Measurements from ENCODE around the gene AMT.
A peak's percentile ranks its signal among the peaks of the same experiment; 100 is the strongest.
"Not testable (repeated sequence)": the region's sequence is repeated elsewhere in the genome, so short reads cannot be mapped to it uniquely, and the experiment has no call there.

AMT gene

DNA sequence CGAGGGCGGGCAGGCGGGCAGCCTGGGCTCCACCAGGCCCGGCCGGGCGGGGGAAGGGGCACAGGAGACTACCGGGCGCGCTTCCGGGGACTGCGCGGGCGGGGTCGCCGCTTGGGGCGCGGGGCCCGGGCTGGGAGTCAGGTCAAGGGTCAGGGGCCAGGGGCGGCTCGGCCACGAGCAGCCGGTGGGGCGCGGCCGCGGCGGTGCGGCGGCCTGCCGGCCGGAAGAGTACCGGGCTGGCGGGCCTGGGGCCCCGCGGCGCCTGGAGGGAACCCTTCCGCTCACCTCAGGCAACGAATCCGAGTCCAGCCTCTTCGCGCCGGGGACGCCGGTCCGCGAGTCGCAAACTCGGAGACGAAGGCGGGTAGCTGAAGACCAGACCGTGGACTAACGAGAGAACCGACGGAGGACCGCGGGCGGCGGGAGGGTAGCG, 10.7 kb downstream of the AMT start:
- ATAC-seq (peak; percentile 29), DNase-seq (peak in 1 of 2 donors; percentile 65)
- H3K27ac Mint-ChIP-seq: peak overlapping the region; percentile 97

DNA sequence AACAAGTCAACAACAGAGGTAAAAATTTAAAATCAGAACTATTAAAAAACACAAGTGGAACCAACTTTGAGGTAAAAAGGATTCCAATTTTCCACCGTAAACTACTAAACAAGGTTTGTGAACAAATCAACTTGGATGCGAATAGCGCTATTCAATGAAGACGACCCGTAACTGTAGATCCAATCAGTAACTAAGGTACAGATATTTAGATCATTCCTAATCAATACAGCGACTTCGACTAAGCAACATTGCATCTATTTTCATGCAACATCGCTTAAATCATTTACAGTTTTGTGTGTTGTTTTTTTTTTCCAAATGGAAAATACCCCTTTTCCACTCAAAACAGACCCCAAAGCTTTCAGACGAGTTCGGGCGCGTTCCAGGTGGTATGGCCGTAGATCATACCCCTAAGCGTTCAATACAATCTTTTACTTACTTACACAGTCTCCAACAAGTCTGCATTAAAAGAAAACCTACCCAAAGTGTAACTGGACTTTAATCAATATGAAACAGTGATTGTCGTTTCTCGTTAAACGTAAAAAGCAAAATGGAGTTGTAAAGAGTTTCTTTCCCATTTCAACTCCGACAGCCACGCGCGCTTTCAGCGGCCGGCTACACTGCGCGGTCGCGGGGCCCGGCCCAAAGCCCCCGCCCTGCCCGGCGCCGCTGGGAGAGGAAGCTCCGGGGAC, 11.3 kb downstream of the AMT start:
- H3K27ac Mint-ChIP-seq: peak overlapping the region; percentile 95 to 97
- ATAC-seq (no peak), DNase-seq (no peak)
- H3K9me3 Mint-ChIP-seq: no peaks in the 10 kb centered on the region
- peaks cover 75% of the 10 kb centered on the region for H3K4me1 Mint-ChIP-seq
- H3K4me3 Mint-ChIP-seq: peak overlapping the region; percentile 85 to 88
- no peaks in the 10 kb centered on the region for H3K27me3 Mint-ChIP-seq

More for the DNA sequence above, 10.7 kb downstream of the AMT start:
- H3K4me3 Mint-ChIP-seq: peak overlapping the region; percentile 88 to 94
- no peaks in the 10 kb centered on the region for H3K9me3 Mint-ChIP-seq
- peaks cover 75% of the 10 kb centered on the region for H3K4me1 Mint-ChIP-seq
- H3K27me3 Mint-ChIP-seq: no peaks in the 10 kb centered on the region

DNA sequence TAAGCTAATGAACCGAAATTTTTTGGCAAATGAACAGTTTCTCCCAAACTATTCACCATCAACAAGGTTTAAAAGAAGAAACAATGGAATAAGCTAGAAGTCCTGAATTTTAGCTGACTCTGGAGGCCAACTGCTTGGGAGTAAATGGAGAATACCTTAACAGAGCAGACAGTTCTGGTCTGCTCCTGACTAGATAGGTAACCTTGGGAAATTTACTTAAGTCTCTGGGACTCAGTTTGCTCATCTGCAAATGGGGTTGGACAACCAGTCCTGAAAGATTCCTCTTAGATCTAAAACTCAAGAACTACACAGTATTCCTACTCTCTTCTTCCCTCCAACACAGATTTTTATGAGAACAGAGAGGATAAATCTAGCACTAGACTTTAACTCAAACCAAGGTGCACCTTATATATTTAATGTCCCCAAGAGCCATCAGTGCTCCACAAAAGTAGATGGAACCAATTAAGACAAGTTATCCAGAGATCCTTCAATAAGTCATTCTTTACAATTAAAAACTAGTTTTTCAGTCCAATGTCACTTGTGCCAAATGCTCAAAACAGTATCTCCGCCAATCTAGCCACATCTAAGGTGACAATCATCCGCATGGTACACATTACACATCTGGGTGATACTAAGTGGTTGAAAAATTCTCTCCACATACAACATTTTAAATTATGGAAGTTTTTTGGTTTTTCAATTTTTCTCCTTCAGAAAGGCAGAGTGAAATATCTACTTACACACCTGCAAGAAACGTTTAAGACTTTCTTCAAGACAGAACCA, 12.0 kb downstream of the AMT start:
- peak overlapping the region; percentile 95 to 97 for H3K27ac Mint-ChIP-seq
- no peak for ATAC-seq
- no peaks in the 10 kb centered on the region for H3K27me3 Mint-ChIP-seq
- H3K9me3 Mint-ChIP-seq: no peaks in the 10 kb centered on the region
- H3K4me3 Mint-ChIP-seq: peak overlapping the region; percentile 85 to 88
- H3K4me1 Mint-ChIP-seq: peaks cover 75% of the 10 kb centered on the region
- DNase-seq: no peak

DNA sequence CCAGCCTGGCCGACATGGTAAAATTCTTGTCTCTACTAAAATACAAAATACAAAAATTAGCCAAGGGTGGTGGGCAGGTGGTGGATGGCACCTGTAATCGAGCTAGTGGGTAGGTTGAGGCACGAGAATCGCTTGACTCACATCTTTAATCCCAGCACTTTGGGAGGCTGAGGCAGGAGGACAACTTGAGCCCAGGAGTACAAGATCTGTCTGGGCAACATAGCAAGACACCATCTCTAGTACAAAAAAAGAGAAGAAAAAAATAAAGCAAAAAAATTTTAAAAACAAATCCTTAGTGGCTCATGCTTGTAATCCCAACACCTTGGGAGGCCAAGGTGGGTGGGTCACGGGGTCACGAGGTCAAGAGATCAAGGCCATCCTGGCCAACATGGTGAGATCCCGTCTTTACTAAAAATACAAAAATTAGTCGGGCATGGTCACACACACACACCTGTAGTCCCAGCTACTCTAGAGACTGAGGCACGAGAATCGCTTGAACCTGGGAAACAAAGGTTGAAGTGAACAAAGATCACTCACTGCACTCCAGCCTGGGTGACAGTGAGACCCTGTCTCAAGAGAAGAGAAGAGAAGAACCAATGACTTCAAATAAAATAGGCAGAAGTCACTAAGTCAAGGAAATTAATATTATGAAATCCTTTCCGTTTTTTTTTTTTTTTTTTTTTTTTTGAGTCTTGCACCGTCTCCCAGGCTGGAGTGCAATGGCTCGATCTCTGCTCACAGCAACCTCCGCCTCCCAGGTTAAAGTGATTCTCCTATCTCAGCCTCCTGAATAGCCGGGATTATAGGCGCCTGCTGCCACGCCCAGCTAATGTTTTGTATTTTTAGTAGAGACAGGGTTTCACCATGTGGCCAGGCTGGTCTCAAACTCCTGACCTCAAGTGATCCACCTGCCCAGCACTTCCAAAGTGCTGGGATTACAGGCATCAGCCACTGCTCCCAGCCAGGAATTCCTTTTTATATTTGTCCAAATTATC, 15.4 kb downstream of the AMT start:
- no peak for ATAC-seq
- DNase-seq: no peak
- H3K27ac Mint-ChIP-seq: peak overlapping the region in 1 of 2 donors; percentile 74
- no peaks in the 10 kb centered on the region for H3K27me3 Mint-ChIP-seq
- peaks cover 53% of the 10 kb centered on the region for H3K4me1 Mint-ChIP-seq
- H3K9me3 Mint-ChIP-seq: no peaks in the 10 kb centered on the region
- peak overlapping the region in 1 of 2 donors; percentile 26 for H3K4me3 Mint-ChIP-seq

DNA sequence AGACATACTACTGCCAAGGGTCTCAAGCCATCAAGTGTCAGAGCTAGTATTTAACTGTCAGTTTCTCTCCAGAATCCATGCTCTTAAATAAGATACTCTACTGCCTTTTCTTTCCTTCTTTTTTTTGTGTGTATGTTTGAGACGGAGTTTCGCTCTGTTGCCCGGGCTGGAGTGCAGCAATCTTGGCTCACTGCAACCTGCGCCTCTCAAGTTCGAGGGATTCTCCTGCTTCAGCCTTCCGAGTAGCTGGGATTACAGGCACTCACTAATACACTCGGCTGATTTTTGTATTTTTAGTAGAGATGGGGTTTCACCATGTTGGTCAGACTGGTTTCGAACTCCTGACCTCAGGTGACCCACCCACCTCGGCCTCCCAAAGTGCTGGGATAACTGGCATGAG, 16.7 kb downstream of the AMT start:
- not testable (repeated sequence) for DNase-seq, H3K27me3 Mint-ChIP-seq, H3K9me3 Mint-ChIP-seq, ATAC-seq, H3K4me3 Mint-ChIP-seq
- Mint-ChIP-seq H3K27ac (peak overlapping the region; percentile 34 to 88), H3K4me1 (peaks cover 66% of the 10 kb centered on the region)

DNA sequence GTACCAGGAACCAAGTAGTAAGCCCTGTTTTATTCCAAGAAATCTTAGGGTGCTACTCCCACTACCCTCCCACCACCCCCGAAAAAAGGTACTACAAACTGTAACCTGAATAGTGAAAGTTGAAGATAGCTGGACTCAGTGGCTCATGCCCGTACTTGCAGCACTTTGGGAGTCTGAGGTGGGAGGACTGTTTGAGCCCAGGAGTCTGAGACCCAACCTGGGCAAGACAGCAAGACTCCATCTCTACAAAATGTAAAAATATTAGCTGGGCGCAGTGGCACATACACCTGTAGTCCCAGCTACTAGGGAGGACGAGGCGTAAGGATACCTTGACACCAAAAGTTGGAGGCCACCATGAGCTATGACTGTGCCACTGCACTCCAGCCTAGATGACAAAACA, 18.4 kb downstream of the AMT start:
- ATAC-seq: no peak
- H3K27me3 Mint-ChIP-seq: no peaks in the 10 kb centered on the region
- no peak overlapping the region for H3K4me3 Mint-ChIP-seq
- DNase-seq: no peak
- peaks cover 68% of the 10 kb centered on the region for H3K4me1 Mint-ChIP-seq
- H3K9me3 Mint-ChIP-seq: no peaks in the 10 kb centered on the region
- H3K27ac Mint-ChIP-seq: no peak overlapping the region

DNA sequence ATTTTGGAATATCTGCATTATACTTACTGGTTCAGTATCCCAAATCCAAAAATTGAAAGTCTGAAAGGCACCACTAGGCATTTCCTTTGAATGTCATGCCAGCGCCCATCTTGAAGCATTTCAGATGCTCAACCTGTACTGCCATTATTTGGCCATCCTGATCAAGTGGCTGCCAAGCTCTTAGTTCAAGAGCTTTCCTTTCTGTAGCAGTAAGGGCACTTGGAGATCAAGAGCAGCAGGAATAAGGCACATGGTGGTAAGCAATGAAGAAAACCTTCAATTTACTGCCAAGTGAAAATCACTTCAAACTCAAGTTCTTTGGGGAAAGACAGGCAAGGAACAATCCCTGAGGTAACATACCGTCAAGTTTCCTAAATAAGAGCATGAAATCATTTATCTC, 20.5 kb downstream of the AMT start:
- Mint-ChIP-seq H3K27me3 (no peaks in the 10 kb centered on the region), H3K9me3 (no peaks in the 10 kb centered on the region), H3K4me1 (peaks cover 63% of the 10 kb centered on the region), H3K27ac (no peak overlapping the region), H3K4me3 (no peak overlapping the region)
- DNase-seq (no peak), ATAC-seq (no peak)

DNA sequence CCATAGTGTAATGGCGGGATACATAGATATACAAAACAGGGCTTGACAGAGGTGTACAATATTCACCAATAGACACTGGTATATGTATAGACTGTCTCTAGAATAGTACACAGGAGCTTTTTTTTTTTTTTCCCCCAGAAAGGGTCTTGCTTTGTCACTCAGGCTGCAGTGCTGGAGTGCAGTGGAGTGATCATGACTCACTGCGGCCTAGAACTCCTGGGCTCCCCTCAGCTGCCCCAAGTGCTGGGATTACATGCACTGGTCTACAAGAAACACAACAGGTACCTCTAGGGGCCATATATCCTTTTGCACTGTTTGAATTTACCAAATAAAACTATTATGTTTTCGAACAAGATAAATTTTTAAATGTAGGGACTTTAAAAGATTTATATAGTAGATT, 22.8 kb downstream of the AMT start:
- ATAC-seq: no peak
- no peaks in the 10 kb centered on the region for H3K9me3 Mint-ChIP-seq
- no peak for DNase-seq
- H3K27me3 Mint-ChIP-seq: no peaks in the 10 kb centered on the region
- H3K4me3 Mint-ChIP-seq: no peak overlapping the region
- peaks cover 67% of the 10 kb centered on the region for H3K4me1 Mint-ChIP-seq
- H3K27ac Mint-ChIP-seq: peak overlapping the region in 1 of 2 donors; percentile 42

DNA sequence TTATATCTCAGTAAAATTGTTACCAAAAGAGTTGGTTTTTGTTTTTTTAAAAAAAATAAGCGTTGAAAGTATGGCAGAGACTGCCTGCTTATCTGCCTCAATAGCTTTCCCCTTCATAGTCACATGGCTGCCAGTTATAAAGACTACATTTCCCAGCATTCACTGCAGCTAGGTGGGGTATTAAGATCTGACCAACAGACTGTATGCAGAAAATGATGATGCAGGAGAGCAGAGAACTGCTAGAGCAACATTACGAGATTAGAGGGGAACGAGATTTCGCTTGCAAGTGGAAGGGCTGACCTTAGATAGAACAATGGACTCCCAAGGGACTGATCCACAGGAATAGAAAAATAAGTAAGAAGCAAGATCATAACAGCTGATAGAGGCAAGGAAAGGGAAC, 24.8 kb downstream of the AMT start:
- H3K4me1 Mint-ChIP-seq: peaks cover 82% of the 10 kb centered on the region

DNA sequence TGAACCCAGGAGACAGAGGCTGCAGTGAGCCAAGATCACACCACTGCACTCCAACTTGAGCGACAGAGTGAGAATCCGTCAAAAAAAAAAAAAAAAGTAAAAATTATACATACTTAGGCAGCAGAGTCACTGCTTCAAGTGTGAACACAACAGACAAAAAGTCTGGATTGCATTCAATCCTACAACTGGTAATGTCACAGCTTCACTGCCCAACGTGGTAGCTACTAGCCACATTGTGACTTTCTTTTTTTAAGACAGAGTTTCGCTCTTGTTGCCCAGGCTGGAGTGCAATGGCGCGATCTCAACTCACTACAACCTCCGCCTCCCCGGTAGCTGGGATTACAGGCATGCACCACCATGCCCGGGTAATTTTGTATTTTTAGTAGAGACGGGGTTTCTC, 31.0 kb downstream of the AMT start:
- H3K27ac Mint-ChIP-seq, H3K9me3 Mint-ChIP-seq, ATAC-seq, DNase-seq, H3K4me3 Mint-ChIP-seq, H3K27me3 Mint-ChIP-seq: not testable (repeated sequence)
- peaks cover 62% of the 10 kb centered on the region for H3K4me1 Mint-ChIP-seq

More for the DNA sequence above, 24.8 kb downstream of the AMT start:
- no peak for DNase-seq
- H3K27ac Mint-ChIP-seq: peak overlapping the region in 1 of 2 donors; percentile 13
- H3K27me3 Mint-ChIP-seq: no peaks in the 10 kb centered on the region
- peak; percentile 64 for ATAC-seq
- no peak overlapping the region for H3K4me3 Mint-ChIP-seq
- no peaks in the 10 kb centered on the region for H3K9me3 Mint-ChIP-seq

DNA sequence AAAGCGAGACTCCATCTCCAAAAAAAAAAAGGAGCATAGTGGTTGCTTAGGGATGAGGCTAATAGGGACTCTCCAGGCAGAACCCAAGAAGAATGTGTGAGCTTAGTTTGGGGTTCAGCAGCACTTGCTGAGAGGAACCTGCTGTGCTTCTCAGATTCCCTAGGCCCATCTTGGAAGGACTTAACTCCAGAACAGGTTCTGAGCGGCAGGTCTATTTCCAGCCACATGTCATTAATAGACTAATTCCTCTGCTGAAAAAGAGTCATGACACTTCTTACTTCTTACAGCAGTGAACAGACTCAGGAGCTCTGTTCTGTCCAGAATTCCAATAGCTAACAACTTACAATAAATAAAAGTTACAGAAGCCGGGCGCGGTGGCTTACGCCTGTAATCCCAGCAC, 33.0 kb downstream of the AMT start:
- no peak overlapping the region for H3K27ac Mint-ChIP-seq
- ATAC-seq (no peak), DNase-seq (no peak)
- H3K4me1 Mint-ChIP-seq: peaks cover 58% of the 10 kb centered on the region
- no peak overlapping the region for H3K4me3 Mint-ChIP-seq
- no peaks in the 10 kb centered on the region for H3K9me3 Mint-ChIP-seq
- no peaks in the 10 kb centered on the region for H3K27me3 Mint-ChIP-seq

DNA sequence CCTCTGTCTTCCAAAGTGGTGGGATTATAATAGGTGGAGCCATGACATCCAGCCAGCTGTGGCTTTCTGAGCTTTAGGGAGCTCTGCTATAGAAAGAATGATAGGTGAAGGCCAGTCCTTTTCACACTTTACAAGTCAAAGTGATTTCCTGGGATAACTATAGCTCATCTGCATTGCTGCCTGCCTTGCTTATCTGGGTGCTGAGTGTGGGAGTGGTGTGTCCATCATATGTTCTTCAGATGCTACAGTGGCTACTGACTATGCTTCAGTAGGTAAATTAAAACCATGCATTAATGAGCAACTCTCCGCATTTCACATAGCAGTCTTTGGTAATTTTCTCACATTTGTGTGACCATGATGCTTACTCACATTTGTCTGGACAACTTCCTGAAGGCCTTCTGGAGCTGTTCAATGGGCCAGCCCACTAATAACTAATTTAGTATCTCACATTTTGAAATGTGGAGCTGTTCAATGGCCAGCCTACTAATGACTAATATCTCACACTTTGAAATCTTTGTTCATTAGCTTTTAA, 33.9 kb downstream of the AMT start:
- Mint-ChIP-seq H3K4me1 (peaks cover 60% of the 10 kb centered on the region), H3K27ac (peak overlapping the region in 1 of 2 donors; percentile 34), H3K9me3 (no peaks in the 10 kb centered on the region), H3K27me3 (no peaks in the 10 kb centered on the region), H3K4me3 (no peak overlapping the region)
- DNase-seq: no peak
- ATAC-seq: no peak

DNA sequence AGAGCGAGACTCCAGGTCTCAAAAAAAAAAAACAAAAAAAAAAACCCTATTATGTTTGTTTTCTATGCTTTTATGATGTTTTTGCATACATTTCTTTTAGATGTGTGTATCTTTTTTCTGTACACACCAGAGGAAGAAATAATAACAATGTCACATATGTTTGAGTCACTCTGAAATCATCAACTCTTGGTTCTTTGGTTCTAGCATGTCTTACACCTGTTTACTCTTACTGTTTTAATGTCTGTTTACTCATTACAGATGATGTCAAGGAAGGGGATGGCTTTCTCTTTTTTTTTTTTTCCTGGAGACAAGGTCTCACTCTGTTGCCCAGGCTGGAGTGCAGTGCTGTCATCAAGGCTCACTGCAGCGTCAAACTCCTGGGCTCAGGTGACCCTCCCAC, 34.6 kb downstream of the AMT start:
- ATAC-seq: no peak
- H3K4me1 Mint-ChIP-seq: peaks cover 59% of the 10 kb centered on the region
- peak overlapping the region in 1 of 2 donors; percentile 34 for H3K27ac Mint-ChIP-seq
- no peaks in the 10 kb centered on the region for H3K9me3 Mint-ChIP-seq
- H3K27me3 Mint-ChIP-seq: no peaks in the 10 kb centered on the region
- no peak for DNase-seq
- H3K4me3 Mint-ChIP-seq: no peak overlapping the region

DNA sequence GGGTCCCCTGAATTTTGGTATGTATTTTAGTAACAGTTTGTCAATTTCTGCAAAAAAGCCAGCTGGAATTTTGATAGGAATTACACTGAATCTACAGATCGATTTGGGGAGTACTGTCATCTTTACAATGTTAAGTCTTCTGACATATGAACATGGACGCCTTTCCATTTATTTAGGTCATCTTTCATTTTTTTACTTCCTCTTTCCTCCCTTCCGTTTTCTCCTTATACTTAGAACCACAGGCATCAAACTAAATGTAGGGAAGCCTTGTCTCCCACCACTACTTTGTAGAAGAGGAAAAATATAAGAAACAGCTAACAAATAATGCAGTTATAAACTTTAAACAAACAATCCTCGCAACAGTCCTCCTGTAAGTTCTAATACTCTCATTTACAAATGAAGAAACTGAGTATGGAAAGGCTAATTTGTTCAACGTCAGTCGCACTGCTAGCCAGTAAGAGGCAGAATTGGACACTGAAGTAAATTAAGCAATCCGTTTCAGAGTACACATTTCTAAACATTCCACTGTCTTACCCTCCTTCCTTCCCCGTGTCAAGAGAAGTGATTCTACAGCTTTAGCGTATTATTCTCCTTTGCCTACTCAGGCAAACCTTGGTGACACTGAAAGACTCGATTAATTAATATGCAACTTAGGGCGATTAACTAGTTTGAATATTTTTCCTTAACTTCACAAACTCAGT, 36.1 kb downstream of the AMT start:
- peaks cover 58% of the 10 kb centered on the region for H3K4me1 Mint-ChIP-seq
- DNase-seq: no peak
- H3K27me3 Mint-ChIP-seq: no peaks in the 10 kb centered on the region
- no peak overlapping the region for H3K4me3 Mint-ChIP-seq
- no peak for ATAC-seq
- no peaks in the 10 kb centered on the region for H3K9me3 Mint-ChIP-seq
- no peak overlapping the region for H3K27ac Mint-ChIP-seq

DNA sequence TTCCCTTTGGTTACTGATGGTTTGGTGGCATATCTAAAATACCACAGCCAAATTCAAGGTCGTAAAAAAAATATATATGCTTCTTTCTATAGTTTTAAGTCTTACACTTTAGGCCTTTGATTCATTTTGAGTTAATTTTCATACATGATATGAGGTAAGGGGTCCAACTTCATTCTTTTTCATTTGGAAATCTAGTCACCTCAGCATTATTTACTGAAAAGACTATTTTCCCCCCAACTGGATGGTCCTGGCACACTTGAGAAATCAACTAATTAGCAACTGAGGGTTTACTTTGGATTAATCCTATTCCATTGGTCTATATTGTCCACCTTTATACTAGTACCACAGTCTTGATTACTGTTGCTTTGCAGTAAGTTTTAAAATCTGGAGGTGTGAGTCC, 36.7 kb downstream of the AMT start:
- ATAC-seq (no peak), DNase-seq (no peak)
- H3K27ac Mint-ChIP-seq: no peak overlapping the region
- no peaks in the 10 kb centered on the region for H3K27me3 Mint-ChIP-seq
- H3K4me1 Mint-ChIP-seq: peaks cover 58% of the 10 kb centered on the region
- H3K4me3 Mint-ChIP-seq: no peak overlapping the region
- H3K9me3 Mint-ChIP-seq: no peaks in the 10 kb centered on the region
